DOHH2 (cell line): ENCODE results near the gene RFPL3.

Source experiments
- H3F3A ChIP-seq: fragments of 200-600 bp; sonication (generic), shearing (Covaris generic); 2 replicates; pipeline ENCODE4 v1.6.0; 2016; ENCODE audit warnings: antibody characterized with exemption, mild to moderate bottlenecking; ENCODE audit not compliant: control insufficient read depth, insufficient read depth
- H3K27ac ChIP-seq: fragments of 200-600 bp; sonication (generic); 2 replicates; pipeline ENCODE4 v1.5.1; 2014; ENCODE audit warnings: low read depth, mild to moderate bottlenecking, low read length, moderate library complexity
- H3K27me3 ChIP-seq: fragments of 200-600 bp; sonication (generic); 2 replicates; pipeline ENCODE4 v1.6.1; 2014; ENCODE audit warnings: mild to moderate bottlenecking, low read length, mixed read lengths; ENCODE audit not compliant: control insufficient read depth
- H3K36me3 ChIP-seq: fragments of 200-600 bp; sonication (generic); 2 replicates; pipeline ENCODE4 v1.6.1; 2014; ENCODE audit warnings: mild to moderate bottlenecking, low read length, moderate library complexity, mixed read lengths; ENCODE audit not compliant: control insufficient read depth
- H3K4me1 ChIP-seq: fragments of 200-600 bp; sonication (generic); 2 replicates; pipeline ENCODE4 v1.6.1; 2014; ENCODE audit warnings: mild to moderate bottlenecking, low read length, mixed read lengths; ENCODE audit not compliant: control insufficient read depth
- H3K4me2 ChIP-seq: fragments of 200-600 bp; sonication (generic); 2 replicates; pipeline ENCODE4 v1.6.0; 2014; ENCODE audit warnings: mild to moderate bottlenecking, low read length, moderate library complexity
- H3K4me3 ChIP-seq: fragments of 200-600 bp; sonication (generic); 2 replicates; pipeline ENCODE4 v1.5.1; 2014; ENCODE audit warnings: mild to moderate bottlenecking, low read length, mixed read lengths
- H3K79me2 ChIP-seq: fragments of 200-600 bp; sonication (generic); 2 replicates; pipeline ENCODE4 v1.6.1; 2014; ENCODE audit warnings: mild to moderate bottlenecking, low read length, mixed read lengths; ENCODE audit not compliant: control insufficient read depth
- H3K9me2 ChIP-seq: fragments of 200-600 bp; sonication (generic); replicated peaks from 2 replicates; pipeline ENCODE4 v1.6.1; 2014; ENCODE audit warnings: mild to moderate bottlenecking, low read length, mixed read lengths; ENCODE audit not compliant: control insufficient read depth
- H3K9me3 ChIP-seq: fragments of 200-600 bp; sonication (generic); 2 replicates; pipeline ENCODE4 v1.6.1; 2014; ENCODE audit warnings: antibody characterized with exemption, low read length, mixed read lengths; ENCODE audit not compliant: control insufficient read depth, insufficient read depth
- H4K20me1 ChIP-seq: fragments of 200-600 bp; sonication (generic); 2 replicates; pipeline ENCODE4 v1.6.0; 2014; ENCODE audit warnings: low read depth, mild to moderate bottlenecking, antibody characterized with exemption, low read length, moderate library complexity; ENCODE audit not compliant: control insufficient read depth, insufficient read depth
- EZH2phosphoT487 ChIP-seq: fragments of 200-600 bp; sonication (generic); IDR thresholded peaks from 2 replicates; pipeline ENCODE4 v1.6.1; 2017; ENCODE audit warnings: borderline replicate concordance, mild to moderate bottlenecking, antibody characterized with exemption, low read length, moderate library complexity, mixed read lengths
- TF ChIP-seq, protein P1 (sequence below): fragments of 200-600 bp; sonication (generic); IDR thresholded peaks from one replicate; pipeline ENCODE4 v1.5.1; 2014; ENCODE audit warnings: antibody characterized with exemption, mild to moderate bottlenecking, low read depth, low read length; ENCODE audit not compliant: poor library complexity, severe bottlenecking

The RFPL3 gene

DNA sequence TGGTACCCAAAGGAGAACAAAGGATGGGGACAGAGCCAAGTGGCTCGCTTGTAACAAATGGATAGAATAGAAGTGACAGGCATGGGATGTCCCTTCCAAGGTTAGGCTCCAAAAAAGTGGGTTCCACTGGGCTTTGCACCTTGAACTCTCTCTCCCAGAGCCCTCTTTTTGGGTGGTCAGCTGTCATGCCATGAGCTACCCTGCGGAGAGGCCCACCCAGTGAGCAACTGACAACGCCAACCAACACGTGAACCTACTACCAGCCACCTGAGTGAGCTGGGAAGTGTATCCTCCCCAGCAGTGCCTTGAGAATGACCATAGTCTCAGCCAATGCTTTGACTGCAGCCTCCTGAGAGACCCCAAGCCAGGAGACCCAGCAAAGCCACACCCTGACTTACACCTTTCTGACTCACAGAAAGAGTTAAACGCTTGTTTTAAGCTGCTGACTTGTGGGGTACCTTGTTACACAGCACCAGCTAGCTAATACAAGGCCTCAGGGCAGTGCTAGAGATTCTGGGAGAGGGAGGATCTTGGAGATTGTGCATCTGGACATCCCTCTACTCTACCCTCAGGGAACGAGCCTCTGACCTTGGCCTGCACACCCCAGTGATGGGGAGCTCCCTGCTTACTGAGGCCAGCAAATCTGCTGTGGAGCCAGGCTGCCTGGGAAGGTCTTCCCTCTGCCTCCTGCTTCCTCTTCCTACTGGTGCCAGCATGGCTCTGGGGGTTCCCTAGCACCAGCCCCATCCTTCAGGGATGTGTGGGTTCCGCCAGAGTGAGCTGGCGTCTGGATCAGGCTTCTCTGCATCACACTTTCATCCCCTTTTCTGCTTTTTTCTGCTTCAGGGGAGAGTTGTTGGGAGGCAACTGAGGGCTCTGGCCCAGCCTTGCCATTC, 29.1 kb upstream of the RFPL3 start:
- TF ChIP-seq, protein P1, sequence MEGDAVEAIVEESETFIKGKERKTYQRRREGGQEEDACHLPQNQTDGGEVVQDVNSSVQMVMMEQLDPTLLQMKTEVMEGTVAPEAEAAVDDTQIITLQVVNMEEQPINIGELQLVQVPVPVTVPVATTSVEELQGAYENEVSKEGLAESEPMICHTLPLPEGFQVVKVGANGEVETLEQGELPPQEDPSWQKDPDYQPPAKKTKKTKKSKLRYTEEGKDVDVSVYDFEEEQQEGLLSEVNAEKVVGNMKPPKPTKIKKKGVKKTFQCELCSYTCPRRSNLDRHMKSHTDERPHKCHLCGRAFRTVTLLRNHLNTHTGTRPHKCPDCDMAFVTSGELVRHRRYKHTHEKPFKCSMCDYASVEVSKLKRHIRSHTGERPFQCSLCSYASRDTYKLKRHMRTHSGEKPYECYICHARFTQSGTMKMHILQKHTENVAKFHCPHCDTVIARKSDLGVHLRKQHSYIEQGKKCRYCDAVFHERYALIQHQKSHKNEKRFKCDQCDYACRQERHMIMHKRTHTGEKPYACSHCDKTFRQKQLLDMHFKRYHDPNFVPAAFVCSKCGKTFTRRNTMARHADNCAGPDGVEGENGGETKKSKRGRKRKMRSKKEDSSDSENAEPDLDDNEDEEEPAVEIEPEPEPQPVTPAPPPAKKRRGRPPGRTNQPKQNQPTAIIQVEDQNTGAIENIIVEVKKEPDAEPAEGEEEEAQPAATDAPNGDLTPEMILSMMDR: no peak
- no peak for TF ChIP-seq EZH2phosphoT487
- H3K9me2 ChIP-seq: no peaks in the 10 kb centered on the region
- no peaks in the 10 kb centered on the region for H3F3A ChIP-seq
- H3K9me3 ChIP-seq: no peaks in the 10 kb centered on the region
- no peaks in the 10 kb centered on the region for H3K27me3 ChIP-seq
- H4K20me1 ChIP-seq: no peaks in the 10 kb centered on the region
- H3K4me3 ChIP-seq: no peak overlapping the region
- H3K27ac ChIP-seq: no peak overlapping the region
- no peak overlapping the region for H3K4me2 ChIP-seq
- no peaks in the 10 kb centered on the region for H3K36me3 ChIP-seq
- H3K79me2 ChIP-seq: no peaks in the 10 kb centered on the region
- no peaks in the 10 kb centered on the region for H3K4me1 ChIP-seq

DNA sequence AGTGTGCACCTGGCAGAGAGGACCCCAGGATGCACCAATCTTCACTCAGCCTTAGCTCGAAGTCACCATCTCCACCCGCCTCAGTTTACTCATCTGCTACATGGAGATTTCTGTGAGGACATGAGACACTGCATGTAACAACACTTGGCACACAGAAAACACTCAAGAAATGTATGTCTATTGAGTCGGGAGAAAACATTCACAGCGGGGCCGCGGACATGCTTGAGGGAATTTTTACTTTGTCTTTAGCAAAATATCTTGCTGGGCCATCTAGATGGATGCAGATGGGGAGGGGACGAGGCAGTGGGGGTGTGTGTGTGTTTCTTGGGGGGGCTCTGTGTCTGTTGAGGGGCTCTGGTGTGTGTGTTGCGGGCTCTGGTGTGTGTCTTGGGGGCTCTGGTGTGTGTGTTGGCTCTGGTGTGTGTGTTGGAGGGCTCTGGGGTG, 28.4 kb upstream of the RFPL3 start:
- Histone ChIP-seq H3K9me2 (no peaks in the 10 kb centered on the region), H3K4me3 (no peak overlapping the region), H3K79me2 (no peaks in the 10 kb centered on the region), H4K20me1 (no peaks in the 10 kb centered on the region), H3K4me2 (no peak overlapping the region), H3K4me1 (no peaks in the 10 kb centered on the region), H3F3A (no peaks in the 10 kb centered on the region), H3K9me3 (no peaks in the 10 kb centered on the region), H3K27ac (no peak overlapping the region), H3K27me3 (no peaks in the 10 kb centered on the region), H3K36me3 (no peaks in the 10 kb centered on the region)
- TF ChIP-seq, protein P1: no peak
- no peak for TF ChIP-seq EZH2phosphoT487

DNA sequence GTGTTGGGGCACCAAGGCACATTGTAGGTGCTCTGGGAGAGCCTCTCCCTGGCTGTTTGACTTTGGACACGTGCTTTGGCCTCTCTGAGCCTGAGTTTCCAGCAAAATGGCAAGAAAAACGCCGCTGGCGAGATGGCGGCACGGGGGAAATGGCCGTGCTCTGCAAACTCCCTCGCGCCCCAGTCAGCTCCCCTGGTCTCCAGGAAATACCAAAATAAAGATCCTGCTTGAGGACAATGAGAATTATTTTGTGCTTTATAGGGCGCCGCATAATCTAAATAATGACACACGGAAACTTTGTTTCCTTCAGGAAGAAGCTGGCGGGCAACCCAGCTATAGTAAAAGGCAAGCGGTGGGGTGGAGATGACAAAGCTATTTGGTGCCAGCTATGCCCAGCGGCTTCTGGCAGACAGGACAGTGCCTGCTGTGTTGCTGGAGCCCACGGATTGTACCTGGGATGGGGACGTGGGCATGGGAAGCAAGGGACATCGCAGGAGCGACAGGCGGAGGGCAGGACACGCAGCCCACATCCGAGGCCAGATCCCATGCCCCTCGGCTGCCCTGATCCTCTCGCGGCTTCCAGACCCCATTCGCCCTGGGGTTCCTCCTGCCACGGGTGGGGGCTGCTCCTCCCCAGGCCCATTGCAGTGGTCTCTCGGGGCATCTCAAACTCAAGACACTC, 26.3 kb upstream of the RFPL3 start:
- no peak overlapping the region for H3K4me3 ChIP-seq
- H3K27ac ChIP-seq: no peak overlapping the region
- no peaks in the 10 kb centered on the region for H3K36me3 ChIP-seq
- no peaks in the 10 kb centered on the region for H3F3A ChIP-seq
- TF ChIP-seq EZH2phosphoT487: no peak
- TF ChIP-seq, protein P1: no peak
- no peaks in the 10 kb centered on the region for H3K9me3 ChIP-seq
- H3K4me2 ChIP-seq: no peak overlapping the region
- H3K9me2 ChIP-seq: no peaks in the 10 kb centered on the region
- no peaks in the 10 kb centered on the region for H3K27me3 ChIP-seq
- no peaks in the 10 kb centered on the region for H3K4me1 ChIP-seq
- H4K20me1 ChIP-seq: no peaks in the 10 kb centered on the region
- H3K79me2 ChIP-seq: no peaks in the 10 kb centered on the region
